Ovary (tissue), 3 donors: ENCODE results near the gene HCN4.

Source experiments
- CTCF ChIP-seq, 3 donors: fragments of 450-650 bp in 2 of 3; fragments of 200-600 bp in 1 of 3; IDR thresholded peaks; one replicate each; pipeline versions ENCODE4 v1.5.1 to v1.8.0; 2016 to 2022; ENCODE audit warnings: antibody characterized with exemption in 3 of 3, mild to moderate bottlenecking in 1 of 3
- EP300 ChIP-seq: sonication (generic); formaldehyde crosslinking; IDR thresholded peaks from one replicate; pipeline ENCODE4 v1.6.1; 2017; ENCODE audit warnings: antibody characterized with exemption
- POLR2A ChIP-seq: fragments of 450-650 bp; IDR thresholded peaks from one replicate; pipeline ENCODE4 v1.6.1; 2017; ENCODE audit warnings: antibody characterized with exemption, mild to moderate bottlenecking, moderate library complexity
- donor health status: DM: no; HTN: no; CAD: no.

DNA sequence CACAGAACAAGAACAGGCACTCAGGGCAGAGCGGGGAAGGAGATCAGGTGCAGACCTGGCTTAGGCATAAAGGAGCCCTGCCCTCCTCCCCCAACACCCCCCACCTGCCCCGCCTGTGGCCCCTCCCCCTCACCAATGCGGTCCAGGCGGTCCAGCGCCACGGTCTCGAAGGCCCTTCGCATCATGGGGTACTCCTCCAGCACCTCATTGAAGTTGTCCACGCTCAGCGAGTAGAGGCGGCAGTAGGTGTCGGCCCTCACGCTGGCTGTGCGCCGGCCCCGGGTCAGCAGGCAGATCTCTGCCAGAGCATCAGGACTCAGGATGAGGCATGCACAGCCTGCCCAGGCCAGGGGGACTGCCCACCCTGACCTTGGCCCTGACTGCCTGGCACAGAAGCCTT, 44.8 kb downstream of the HCN4 start:
- TF ChIP-seq CTCF (IDR thresholded peaks at IDR 0.05), result no peak
- no peak for TF ChIP-seq POLR2A
- no peak for TF ChIP-seq EP300
